Lung (tissue), 12 donors: Measurements from ENCODE around the gene EYS. TPM values are rescaled to one million over a fixed set of nuclear protein-coding genes. Genes with fewer than 3 reads are reported as not detected.
"Not testable (repeated sequence)": the region's sequence is repeated elsewhere in the genome, so short reads cannot be mapped to it uniquely, and the experiment has no call there.

Experiments used
- ATAC-seq: fragments of 200-7000 bp; cut with Tn5 transposase; one replicate; pipeline ENCODE4 v1.9.1; 2020; ENCODE audit warnings: moderate number of reproducible peaks; ENCODE audit not compliant: insufficient read depth, low FRiP score
- DNase-seq, 3 donors: peaks; one replicate each; pipeline ENCODE4 v3.0.0-alpha.2; 2013 to 2017
- H3K27ac ChIP-seq, 2 donors: one replicate each; pipeline ENCODE4 v1.5.1; 2013; ENCODE audit warnings: mild to moderate bottlenecking in 2 of 2, moderate library complexity in 2 of 2, control low read depth in 1 of 2, inconsistent platforms in 1 of 2, low read depth in 1 of 2, low read length in 1 of 2
- H3K27me3 ChIP-seq, 3 donors: one replicate each; pipeline ENCODE4 v1.5.1; 2013; ENCODE audit warnings: low read length in 2 of 3; ENCODE audit not compliant: control insufficient read depth in 3 of 3, insufficient read depth in 3 of 3
- H3K36me3 ChIP-seq, 4 donors: one replicate each; pipeline ENCODE4 v1.5.1; 2013; ENCODE audit warnings: low read length in 4 of 4, mild to moderate bottlenecking in 1 of 4, moderate library complexity in 1 of 4; ENCODE audit not compliant: control insufficient read depth in 4 of 4, insufficient read depth in 4 of 4
- H3K4me1 ChIP-seq, 5 donors: one replicate each; pipeline ENCODE4 v1.5.1; 2013; ENCODE audit warnings: low read length in 5 of 5, mild to moderate bottlenecking in 2 of 5, moderate library complexity in 1 of 5; ENCODE audit not compliant: control insufficient read depth in 5 of 5, insufficient read depth in 5 of 5
- H3K4me3 ChIP-seq: one replicate; pipeline ENCODE4 v1.5.1; 2013; ENCODE audit warnings: mild to moderate bottlenecking, control low read depth, moderate library complexity
- H3K9ac ChIP-seq, 2 donors: one replicate each; pipeline ENCODE4 v1.5.1; 2013; ENCODE audit warnings: low read length in 2 of 2, control low read depth in 1 of 2; ENCODE audit not compliant: insufficient read depth in 1 of 2
- H3K9me3 ChIP-seq, 4 donors: one replicate each; pipeline ENCODE4 v1.5.1; 2013; ENCODE audit warnings: low read length in 3 of 4, mild to moderate bottlenecking in 1 of 4, moderate library complexity in 1 of 4; ENCODE audit not compliant: control insufficient read depth in 4 of 4, insufficient read depth in 3 of 4
- WGBS, 2 donors: extraction: QIAGEN DNeasy Blood & Tissue Kit; methylation state at CpG; one replicate each; pipeline ENCODE4 v1.1.7; 2013; 5-methylcytosine and 5-hydroxymethylcytosine counted together
- polyA plus RNA-seq, 2 donors: library from polyadenylated mRNA; stranded (reverse); fragments of 200-250 nt; gene quantifications; one replicate each; pipeline ENCODE4 v1.2.1, GENCODE V29; 2013
- total RNA-seq, 2 donors: library from RNA; depleted of rRNA in 1 of 2; stranded (reverse); fragments of >200 nt in 1 of 2; gene quantifications; one replicate each; pipeline ENCODE4 v1.2.1, GENCODE V29; 2014 to 2021
- TF ChIP-seq, protein P1 (sequence below): IDR thresholded peaks from 2 replicates; pipeline ENCODE4 v1.5.1; 2012; ENCODE audit warnings: mild to moderate bottlenecking; ENCODE audit errors: control extremely low read depth, extremely low read depth
- donor health status: control.
- donor health status: control.
- donor health status: Bipolar disorder and iron deficiency.
- donor health status: healthy.
- donor health status: DM: yes; HTN: yes; CAD: no.

The EYS gene
- total and polyA plus RNA-seq, 4 donors: 0.06 to 0.34 (median 0.12) TPM

DNA sequence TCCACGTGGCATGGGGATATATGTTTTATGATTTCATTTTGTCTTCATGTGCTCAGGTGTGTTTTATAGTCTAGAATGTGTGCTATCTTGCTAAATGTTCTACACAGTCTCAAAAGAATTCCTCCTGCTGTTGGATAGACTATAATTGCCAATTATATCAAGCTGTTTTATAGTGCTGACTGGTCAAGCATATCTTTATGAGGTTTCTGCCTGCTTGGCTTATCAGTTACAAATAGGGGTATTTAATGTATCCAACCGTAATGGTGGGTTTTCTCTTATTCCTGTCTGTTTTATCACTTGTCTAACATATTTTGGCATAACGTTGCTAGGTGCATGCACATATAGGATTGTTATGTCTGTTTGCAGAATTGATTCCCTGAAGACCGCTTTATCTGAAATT is 201.3 kb downstream of the EYS start:
- Histone ChIP-seq H3K9me3 (no peaks in the 10 kb centered on the region), H3K9ac (no peak overlapping the region), H3K36me3 (no peaks in the 10 kb centered on the region), H3K27ac (no peak overlapping the region), H3K27me3 (no peaks in the 10 kb centered on the region), H3K4me3 (no peak overlapping the region), H3K4me1 (no peaks in the 10 kb centered on the region)
- TF ChIP-seq, protein P1, sequence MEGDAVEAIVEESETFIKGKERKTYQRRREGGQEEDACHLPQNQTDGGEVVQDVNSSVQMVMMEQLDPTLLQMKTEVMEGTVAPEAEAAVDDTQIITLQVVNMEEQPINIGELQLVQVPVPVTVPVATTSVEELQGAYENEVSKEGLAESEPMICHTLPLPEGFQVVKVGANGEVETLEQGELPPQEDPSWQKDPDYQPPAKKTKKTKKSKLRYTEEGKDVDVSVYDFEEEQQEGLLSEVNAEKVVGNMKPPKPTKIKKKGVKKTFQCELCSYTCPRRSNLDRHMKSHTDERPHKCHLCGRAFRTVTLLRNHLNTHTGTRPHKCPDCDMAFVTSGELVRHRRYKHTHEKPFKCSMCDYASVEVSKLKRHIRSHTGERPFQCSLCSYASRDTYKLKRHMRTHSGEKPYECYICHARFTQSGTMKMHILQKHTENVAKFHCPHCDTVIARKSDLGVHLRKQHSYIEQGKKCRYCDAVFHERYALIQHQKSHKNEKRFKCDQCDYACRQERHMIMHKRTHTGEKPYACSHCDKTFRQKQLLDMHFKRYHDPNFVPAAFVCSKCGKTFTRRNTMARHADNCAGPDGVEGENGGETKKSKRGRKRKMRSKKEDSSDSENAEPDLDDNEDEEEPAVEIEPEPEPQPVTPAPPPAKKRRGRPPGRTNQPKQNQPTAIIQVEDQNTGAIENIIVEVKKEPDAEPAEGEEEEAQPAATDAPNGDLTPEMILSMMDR: no peak
- DNase-seq: no peak
- no peak for ATAC-seq
- WGBS, 2 donors: 76 to 90% methylated on average over 4 of the region's 4 CpGs

DNA sequence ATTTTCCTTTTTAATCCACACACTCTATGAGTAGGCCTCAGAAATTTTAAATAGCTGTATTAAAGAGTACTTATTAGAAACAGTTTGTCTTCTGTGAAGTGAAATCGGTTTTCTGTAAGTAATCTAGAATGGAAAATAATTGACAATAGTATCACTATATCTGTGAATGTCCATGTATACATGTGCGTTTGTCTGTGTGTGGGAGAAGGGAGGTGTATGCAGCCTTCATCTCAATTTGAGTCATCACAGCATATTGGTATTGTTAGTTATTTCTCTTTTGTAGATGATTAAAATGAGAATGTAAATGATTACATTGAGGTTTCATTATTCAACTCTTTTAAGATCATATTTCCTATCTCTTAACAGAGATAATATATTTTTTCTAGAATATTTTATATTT is 206.0 kb downstream of the EYS start:
- no peak for DNase-seq
- ATAC-seq: no peak
- H3K9me3 ChIP-seq: no peaks in the 10 kb centered on the region
- no peak overlapping the region for H3K27ac ChIP-seq
- H3K4me3 ChIP-seq: no peak overlapping the region
- no peaks in the 10 kb centered on the region for H3K4me1 ChIP-seq
- TF ChIP-seq, protein P1: no peak
- H3K9ac ChIP-seq: no peak overlapping the region
- H3K36me3 ChIP-seq: no peaks in the 10 kb centered on the region
- WGBS, 2 donors: 76 to 83% methylated on average over 2 of the region's 2 CpGs
- no peaks in the 10 kb centered on the region for H3K27me3 ChIP-seq

DNA sequence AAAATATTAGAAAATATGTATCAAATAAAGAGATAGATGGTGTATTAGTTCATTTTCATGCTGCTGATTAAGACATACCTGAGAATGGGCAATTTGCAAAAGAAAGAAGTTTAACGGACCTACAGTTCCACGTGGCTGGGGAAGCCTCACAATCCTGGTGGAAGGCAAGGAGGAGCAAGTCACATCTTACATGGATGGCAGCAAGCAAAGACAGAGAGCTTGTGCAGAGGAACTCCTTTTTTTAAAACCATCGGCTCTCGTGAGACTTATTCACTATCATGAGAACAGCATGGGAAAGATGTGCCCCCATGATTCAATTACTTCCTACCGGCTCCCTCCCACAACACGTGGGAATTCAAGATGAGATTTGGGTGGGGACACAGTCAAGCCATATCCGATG is 223.4 kb downstream of the EYS start:
- H3K27ac ChIP-seq, H3K27me3 ChIP-seq, ATAC-seq, H3K9ac ChIP-seq, H3K9me3 ChIP-seq, H3K4me1 ChIP-seq, H3K4me3 ChIP-seq, H3K36me3 ChIP-seq, DNase-seq: not testable (repeated sequence)
- 76 to 92% methylated on average over 7 of the region's 7 CpGs for WGBS, 2 donors

DNA sequence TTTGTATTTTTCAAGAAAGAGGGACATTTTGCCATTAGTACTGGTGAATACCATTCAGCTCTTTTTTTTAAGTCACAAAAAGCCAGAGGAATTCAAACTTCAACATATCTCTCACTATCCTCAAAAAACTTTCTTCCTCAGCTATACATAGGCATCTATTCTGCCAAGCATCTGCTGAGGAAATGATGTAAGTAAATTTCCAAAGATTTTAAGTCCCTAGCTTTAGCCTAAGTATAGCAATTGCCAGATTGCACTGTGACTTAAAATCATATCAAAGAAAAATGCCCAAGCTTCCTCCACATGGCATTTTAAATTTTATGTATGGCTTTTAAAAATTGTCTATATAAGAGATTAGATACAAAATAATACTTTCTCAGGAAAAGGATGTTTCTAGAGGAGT is 237.4 kb downstream of the EYS start:
- ATAC-seq (no peak), DNase-seq (no peak)
- Histone ChIP-seq H3K36me3 (no peaks in the 10 kb centered on the region), H3K9me3 (no peaks in the 10 kb centered on the region), H3K27me3 (no peaks in the 10 kb centered on the region), H3K4me3 (no peak overlapping the region), H3K27ac (no peak overlapping the region), H3K9ac (no peak overlapping the region), H3K4me1 (no peaks in the 10 kb centered on the region)
- TF ChIP-seq, protein P1: no peak
